CD8-positive, alpha-beta memory T cell (primary cell): ENCODE data around the gene HECA. TPM values are rescaled to one million over a fixed set of nuclear protein-coding genes. Genes with fewer than 3 reads are reported as not detected.

Source experiments
- CTCF ChIA-PET: fragments of 350-600 bp; sonication (Branson Sonifier 250); formaldehyde crosslinking; loops from one replicate; lab custom pipeline; 2021; ENCODE audit warnings: antibody characterized with exemption; lab: Charles Lee
- POLR2A ChIA-PET: fragments of 350-600 bp; sonication (Branson Sonifier 250); formaldehyde crosslinking; loops from one replicate; lab custom pipeline; 2021; ENCODE audit warnings: antibody characterized with exemption; lab: Charles Lee
- DNase-seq, 5 donors: peaks; one replicate each; pipeline versions ENCODE4 v3.0.0 to v3.0.0-alpha.2; 2020 to 2022; ENCODE audit warnings: mixed read lengths in 1 of 5
- H3K27ac ChIP-seq: one replicate; pipeline ENCODE4 v1.7.0; 2013; ENCODE audit warnings: low read depth, mild to moderate bottlenecking, low read length, moderate library complexity
- H3K27me3 ChIP-seq: 2 replicates; pipeline ENCODE4 v1.7.0; 2013; ENCODE audit warnings: low read length, mild to moderate bottlenecking; ENCODE audit not compliant: insufficient read depth, poor library complexity, severe bottlenecking
- H3K36me3 ChIP-seq: 2 replicates; pipeline ENCODE4 v1.7.0; 2013; ENCODE audit warnings: mild to moderate bottlenecking, low read length, moderate library complexity; ENCODE audit not compliant: insufficient read depth
- H3K4me1 ChIP-seq: 2 replicates; pipeline ENCODE4 v1.7.0; 2013; ENCODE audit warnings: mild to moderate bottlenecking, low read length, moderate library complexity; ENCODE audit not compliant: insufficient read depth
- H3K4me3 ChIP-seq: 2 replicates; pipeline ENCODE4 v1.7.0; 2013; ENCODE audit warnings: mild to moderate bottlenecking, low read length
- H3K9me3 ChIP-seq: 2 replicates; pipeline ENCODE4 v1.7.0; 2013; ENCODE audit warnings: mild to moderate bottlenecking, low read length
- H3K27ac Mint-ChIP-seq, 8 donors: one replicate each; pipeline ENCODE4 v1.8.0; 2020 to 2021; ENCODE audit warnings: mixed read lengths in 8 of 8, mild to moderate bottlenecking in 6 of 8, inconsistent platforms in 3 of 8, moderate library complexity in 3 of 8
- H3K27me3 Mint-ChIP-seq, 2 donors: one replicate each; pipeline ENCODE4 v1.8.0; 2020 to 2021; ENCODE audit warnings: mixed read lengths in 2 of 2, mild to moderate bottlenecking in 1 of 2, moderate library complexity in 1 of 2
- H3K36me3 Mint-ChIP-seq, 3 donors: one replicate each; pipeline ENCODE4 v1.8.0; 2020 to 2021; ENCODE audit warnings: mixed read lengths in 3 of 3, inconsistent platforms in 1 of 3, mild to moderate bottlenecking in 1 of 3
- H3K4me1 Mint-ChIP-seq, 3 donors: one replicate each; pipeline ENCODE4 v1.8.0; 2020 to 2021; ENCODE audit warnings: mixed read lengths in 3 of 3, inconsistent platforms in 1 of 3, mild to moderate bottlenecking in 1 of 3
- H3K4me3 Mint-ChIP-seq, 7 donors: one replicate each; pipeline ENCODE4 v1.8.0; 2020 to 2021; ENCODE audit warnings: mixed read lengths in 7 of 7, mild to moderate bottlenecking in 6 of 7, moderate library complexity in 4 of 7, inconsistent platforms in 2 of 7
- H3K9me3 Mint-ChIP-seq, 5 donors: one replicate each; pipeline ENCODE4 v1.8.0; 2020 to 2022; ENCODE audit warnings: mixed read lengths in 5 of 5, mild to moderate bottlenecking in 3 of 5, moderate library complexity in 2 of 5, inconsistent platforms in 1 of 5
- polyA plus RNA-seq: library from polyadenylated mRNA; unstranded; fragments of 300-500 nt; fragmentation: Illumina TruSeq; gene quantifications from one replicate; pipeline ENCODE4 v1.2.3, GENCODE V29; 2021
- total RNA-seq, 2 experiments: library from RNA; stranded (reverse); gene quantifications; one replicate each; pipeline ENCODE4 v1.2.3, GENCODE V29; 2021

HECA gene
- total and polyA plus RNA-seq, 3 experiments from 2014 or later: 9.0 to 64.6 (median 63.4) TPM

- Mint-ChIP-seq H3K4me1 (peaks cover 43 to 58% (median 55%) of the 10 kb centered on the region in 3 donors), H3K27me3 (no peaks in the 10 kb centered on the region), H3K36me3 (peaks cover 0 to 2% (median under 1%) of the 10 kb centered on the region in 3 donors), H3K27ac (peak overlapping the region; percentile 83 to 97 (median 92)), H3K4me3 (peak overlapping the region in 5 of 7 donors; percentile 6 to 74 (median 39)), H3K9me3 (peaks cover 0 to under 1% (median under 1%) of the 10 kb centered on the region in 5 donors)
- POLR2A ChIA-PET: interaction anchor here (0.9 to 2.1 kb wide), 6 partner anchors 8 to 166 kb away, joined by 3 to 9 read pairs (median 4); partner anchors contain the start of gene TXLNB
- CTCF ChIA-PET: interaction anchor here (0.9 to 2.8 kb wide), 10 partner anchors 8 to 310 kb away, joined by 3 to 29 read pairs (median 16); partner anchors contain the start of genes CITED2, HECA and TXLNB
- no peaks in the 10 kb centered on the region for H3K36me3 ChIP-seq
- peak overlapping the region; percentile 17 for H3K27ac ChIP-seq
- H3K27me3 ChIP-seq: no peaks in the 10 kb centered on the region
- no peaks in the 10 kb centered on the region for H3K9me3 ChIP-seq
- peaks cover 51% of the 10 kb centered on the region for H3K4me1 ChIP-seq
- no peak for DNase-seq
- H3K4me3 ChIP-seq: peak overlapping the region; percentile 35
Measured at GRCh38 chr6:139126255-139126654, 8.6 kb upstream of the HECA start.

GRCh38 chr6:139126931-139127330, 7.9 kb upstream of the HECA start:
- H3K4me1 Mint-ChIP-seq: peaks cover 48 to 65% (median 61%) of the 10 kb centered on the region in 3 donors
- no peak overlapping the region for H3K4me3 ChIP-seq
- H3K4me1 ChIP-seq: peaks cover 58% of the 10 kb centered on the region
- peak overlapping the region in 4 of 7 donors; percentile 12 to 55 (median 29) for H3K4me3 Mint-ChIP-seq
- no peak for DNase-seq
- ChIA-PET CTCF (interaction anchor here (0.9 to 2.7 kb wide), 4 partner anchors 164 to 248 kb away, joined by 3 to 22 read pairs (median 16); partner anchors contain the start of genes CITED2 and TXLNB), POLR2A (interaction anchor here (1.0 to 2.1 kb wide), 3 partner anchors 7 to 35 kb away, joined by 4 to 9 read pairs (median 7); no protein-coding TSS in a partner anchor)
- H3K27me3 ChIP-seq: no peaks in the 10 kb centered on the region
- H3K36me3 ChIP-seq: no peaks in the 10 kb centered on the region
- H3K9me3 Mint-ChIP-seq: no peaks in the 10 kb centered on the region
- no peaks in the 10 kb centered on the region for H3K27me3 Mint-ChIP-seq
- peak overlapping the region; percentile 83 to 97 (median 92) for H3K27ac Mint-ChIP-seq
- H3K36me3 Mint-ChIP-seq: peaks cover 0 to 2% (median 0%) of the 10 kb centered on the region in 3 donors
- no peaks in the 10 kb centered on the region for H3K9me3 ChIP-seq
- H3K27ac ChIP-seq: no peak overlapping the region

GRCh38 chr6:139129284-139129683, 5.6 kb upstream of the HECA start:
- H3K4me1 Mint-ChIP-seq: peaks cover 62 to 83% (median 80%) of the 10 kb centered on the region in 3 donors
- H3K9me3 Mint-ChIP-seq: no peaks in the 10 kb centered on the region
- POLR2A ChIA-PET: interaction anchor here (0.7 kb wide), 1 partner anchor 10 kb away, joined by 3 read pairs; no protein-coding TSS in a partner anchor

GRCh38 chr6:139131736-139132280, 3.1 kb upstream of the HECA start:
- DNase-seq: no peak
- H3K4me1 Mint-ChIP-seq: peaks cover 45 to 67% (median 63%) of the 10 kb centered on the region in 3 donors
- ChIA-PET CTCF (interaction anchor here (0.8 to 2.1 kb wide), 7 partner anchors 18 to 233 kb away, joined by 3 to 6 read pairs (median 3); no protein-coding TSS in a partner anchor), POLR2A (interaction anchor here (0.7 to 1.0 kb wide), 3 partner anchors 100 to 243 kb away, joined by 3 read pairs; no protein-coding TSS in a partner anchor)
- peaks cover 0 to 2% of the 10 kb centered on the region in 2 donors for H3K27me3 Mint-ChIP-seq
- no peaks in the 10 kb centered on the region for H3K9me3 ChIP-seq
- H3K4me1 ChIP-seq: peaks cover 61% of the 10 kb centered on the region
- peak overlapping the region; percentile 0 to 99 (median 94) for H3K27ac Mint-ChIP-seq
- H3K36me3 Mint-ChIP-seq: peaks cover 3 to 13% (median 4%) of the 10 kb centered on the region in 3 donors
- H3K4me3 Mint-ChIP-seq: peak overlapping the region in 6 of 7 donors; percentile 14 to 66 (median 56)
- peak overlapping the region; percentile 5 for H3K4me3 ChIP-seq
- H3K9me3 Mint-ChIP-seq: peaks cover 0 to 6% (median 0%) of the 10 kb centered on the region in 5 donors
- H3K27me3 ChIP-seq: no peaks in the 10 kb centered on the region
- H3K27ac ChIP-seq: no peak overlapping the region
- no peaks in the 10 kb centered on the region for H3K36me3 ChIP-seq

More at GRCh38 chr6:139129284-139129683, 5.6 kb upstream of the HECA start:
- Histone ChIP-seq H3K9me3 (no peaks in the 10 kb centered on the region), H3K4me1 (peaks cover 80% of the 10 kb centered on the region), H3K27me3 (no peaks in the 10 kb centered on the region), H3K4me3 (no peak overlapping the region), H3K36me3 (no peaks in the 10 kb centered on the region), H3K27ac (no peak overlapping the region)
- H3K27me3 Mint-ChIP-seq: no peaks in the 10 kb centered on the region
- peak overlapping the region in 7 of 8 donors; percentile 26 to 70 (median 48) for H3K27ac Mint-ChIP-seq
- peaks cover 0 to 2% (median 0%) of the 10 kb centered on the region in 3 donors for H3K36me3 Mint-ChIP-seq
- H3K4me3 Mint-ChIP-seq: peak overlapping the region in 1 of 7 donors; percentile 11
- CTCF ChIA-PET: interaction anchor here (1.2 kb wide), 1 partner anchor 90 kb away, joined by 4 read pairs; no protein-coding TSS in a partner anchor
- DNase-seq: no peak

- Mint-ChIP-seq H3K27me3 (peaks cover 0 to 2% of the 10 kb centered on the region in 2 donors), H3K4me1 (peaks cover 51 to 69% (median 62%) of the 10 kb centered on the region in 3 donors), H3K9me3 (peaks cover 0 to 6% (median 0%) of the 10 kb centered on the region in 5 donors), H3K27ac (peak overlapping the region; percentile 58 to 99 (median 97)), H3K36me3 (peaks cover 8 to 28% (median 12%) of the 10 kb centered on the region in 3 donors), H3K4me3 (peak overlapping the region in 6 of 7 donors; percentile 4 to 90 (median 40))
- no peak overlapping the region for H3K4me3 ChIP-seq
- H3K4me1 ChIP-seq: peaks cover 44% of the 10 kb centered on the region
- peak in 1 of 5 donors; percentile 40 for DNase-seq
- no peaks in the 10 kb centered on the region for H3K9me3 ChIP-seq
- CTCF ChIA-PET: interaction anchor here (0.6 to 2.1 kb wide), 7 partner anchors 8 to 231 kb away, joined by 3 to 21 read pairs (median 3); no protein-coding TSS in a partner anchor
- POLR2A ChIA-PET: interaction anchor here (0.8 to 1.7 kb wide), 5 partner anchors 8 to 241 kb away, joined by 3 to 9 read pairs (median 6); partner anchors contain the start of genes CITED2 and REPS1
- no peaks in the 10 kb centered on the region for H3K36me3 ChIP-seq
- no peaks in the 10 kb centered on the region for H3K27me3 ChIP-seq
- H3K27ac ChIP-seq: peak overlapping the region; percentile 89
Measured at GRCh38 chr6:139133262-139134063, 1.4 kb upstream of the HECA start.

GRCh38 chr6:139134064-139134395, 850 bp upstream of the HECA start:
- DNase-seq: peak in 1 of 5 donors; percentile 33
- Histone ChIP-seq H3K9me3 (no peaks in the 10 kb centered on the region), H3K27me3 (no peaks in the 10 kb centered on the region), H3K36me3 (no peaks in the 10 kb centered on the region), H3K4me1 (peaks cover 48% of the 10 kb centered on the region), H3K27ac (peak overlapping the region; percentile 89), H3K4me3 (no peak overlapping the region)
- CTCF ChIA-PET: interaction anchor here (0.7 to 2.1 kb wide), 8 partner anchors 9 to 231 kb away, joined by 3 to 21 read pairs (median 3); no protein-coding TSS in a partner anchor
- POLR2A ChIA-PET: interaction anchor here (0.5 to 1.7 kb wide), 12 partner anchors 8 to 241 kb away, joined by 3 to 11 read pairs (median 4); partner anchors contain the start of genes CITED2, REPS1 and TXLNB
- Mint-ChIP-seq H3K36me3 (peaks cover 8 to 33% (median 12%) of the 10 kb centered on the region in 3 donors), H3K4me3 (peak overlapping the region in 6 of 7 donors; percentile 4 to 90 (median 40)), H3K9me3 (peaks cover 0 to 6% (median 0%) of the 10 kb centered on the region in 5 donors), H3K27me3 (peaks cover 0 to 2% of the 10 kb centered on the region in 2 donors), H3K27ac (peak overlapping the region; percentile 94 to 99 (median 98)), H3K4me1 (peaks cover 56 to 74% (median 65%) of the 10 kb centered on the region in 3 donors)
